Stimulated activated CD8-positive, alpha-beta memory T cell treated with anti-CD3 and anti-CD28 coated beads, Interleukin-4, amount 100 ng/mL, for 48 hours (primary cell): ENCODE measurements around the gene GRM4.
A peak's percentile ranks its signal among the peaks of the same experiment; 100 is the strongest.
"Not testable (repeated sequence)": the region's sequence is repeated elsewhere in the genome, so short reads cannot be mapped to it uniquely, and the experiment has no call there.

Experiments used
- DNase-seq: peaks from one replicate; pipeline ENCODE4 v3.0.0-alpha.2; 2020

GRM4 gene

GRCh38 chr6:34059136-34059731, 86.7 kb downstream of the GRM4 start:
- no peak for DNase-seq

- no peak for DNase-seq
Measured at GRCh38 chr6:34057790-34058189, 88.1 kb downstream of the GRM4 start.

GRCh38 chr6:34057191-34057590, 88.7 kb downstream of the GRM4 start:
- no peak for DNase-seq

- DNase-seq = peak; percentile 43
Measured at GRCh38 chr6:34056305-34057108, 89.4 kb downstream of the GRM4 start.

GRCh38 chr6:34055223-34055933, 90.5 kb downstream of the GRM4 start:
- DNase-seq = peak; percentile 82

GRCh38 chr6:34053721-34054120, 92.2 kb downstream of the GRM4 start:
- DNase-seq = no peak

- DNase-seq = no peak
Measured at GRCh38 chr6:34052918-34053608, 92.8 kb downstream of the GRM4 start.

- DNase-seq = no peak
Measured at GRCh38 chr6:34052071-34052825, 93.6 kb downstream of the GRM4 start.

- DNase-seq = no peak
Measured at GRCh38 chr6:34051331-34051919, 94.5 kb downstream of the GRM4 start.

- no peak for DNase-seq
Measured at GRCh38 chr6:34050691-34051090, 95.2 kb downstream of the GRM4 start.

- DNase-seq = no peak
Measured at GRCh38 chr6:34049395-34050342, 96.2 kb downstream of the GRM4 start.

GRCh38 chr6:34047913-34048867, 97.7 kb downstream of the GRM4 start:
- no peak for DNase-seq

- no peak for DNase-seq
Measured at GRCh38 chr6:34046617-34047016, 99.3 kb downstream of the GRM4 start.

GRCh38 chr6:34045771-34046170, 100.1 kb downstream of the GRM4 start:
- no peak for DNase-seq

GRCh38 chr6:34044945-34045595, 100.8 kb downstream of the GRM4 start:
- no peak for DNase-seq

GRCh38 chr6:34043359-34043758, 102.5 kb downstream of the GRM4 start:
- DNase-seq = no peak

GRCh38 chr6:34041998-34042397, 103.9 kb downstream of the GRM4 start:
- not testable (repeated sequence) for DNase-seq

GRCh38 chr6:34041385-34041784, 104.5 kb downstream of the GRM4 start:
- no peak for DNase-seq

- DNase-seq = no peak
Measured at GRCh38 chr6:34039943-34040342, 105.9 kb downstream of the GRM4 start.
